HG03342 (cell line): ENCODE data around the gene EVL.

Source experiments
- ATAC-seq: cut with Tn5 transposase; IDR thresholded peaks from one replicate; pipeline ENCODE4 v1.9.1; 2021; ENCODE audit warnings: mild to moderate bottlenecking, moderate library complexity; ENCODE audit not compliant: unreplicated experiment

The EVL gene

GRCh38 chr14:100038065-100038464 is 27.2 kb upstream of the EVL start:
- ATAC-seq = no peak

DNA sequence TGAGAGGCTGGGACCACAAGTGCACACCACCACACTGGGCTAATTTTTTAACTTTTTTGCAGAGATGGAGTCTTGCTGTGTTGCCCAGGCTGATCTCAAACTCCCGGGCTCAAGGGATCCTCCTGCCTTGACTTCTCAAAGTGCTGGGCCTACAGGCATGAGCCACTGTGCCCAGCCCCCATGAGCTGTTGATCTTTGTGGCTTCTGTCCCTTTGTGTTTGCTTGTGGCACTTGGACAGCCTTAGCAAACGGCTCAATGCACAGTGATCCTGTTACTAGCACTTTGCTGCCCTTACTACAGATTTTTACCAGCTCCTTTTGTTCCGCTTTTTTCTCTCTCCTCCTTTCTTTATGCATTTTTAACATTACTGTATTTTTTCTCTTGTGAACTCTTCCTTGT is 25.3 kb upstream of the EVL start:
- no peak for ATAC-seq

DNA sequence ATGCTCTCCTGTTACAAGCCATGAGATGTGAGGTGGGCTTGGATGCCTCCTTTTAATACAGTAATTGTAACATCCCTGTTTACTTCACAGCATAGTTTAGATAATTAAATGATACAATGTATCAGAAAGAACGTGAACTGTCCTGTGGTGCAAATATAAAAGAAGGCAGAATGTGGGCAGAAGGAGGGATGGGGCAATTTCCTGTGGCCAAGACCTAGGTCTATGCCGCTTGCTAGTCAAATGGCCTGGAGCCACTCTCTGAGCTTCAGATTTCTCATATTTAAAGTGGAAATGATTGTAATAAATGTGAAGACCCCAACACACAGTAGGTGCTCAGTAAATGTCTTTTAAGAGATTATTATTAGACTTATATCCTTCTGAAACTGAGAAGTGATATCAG is 24.0 kb upstream of the EVL start:
- ATAC-seq = no peak

DNA sequence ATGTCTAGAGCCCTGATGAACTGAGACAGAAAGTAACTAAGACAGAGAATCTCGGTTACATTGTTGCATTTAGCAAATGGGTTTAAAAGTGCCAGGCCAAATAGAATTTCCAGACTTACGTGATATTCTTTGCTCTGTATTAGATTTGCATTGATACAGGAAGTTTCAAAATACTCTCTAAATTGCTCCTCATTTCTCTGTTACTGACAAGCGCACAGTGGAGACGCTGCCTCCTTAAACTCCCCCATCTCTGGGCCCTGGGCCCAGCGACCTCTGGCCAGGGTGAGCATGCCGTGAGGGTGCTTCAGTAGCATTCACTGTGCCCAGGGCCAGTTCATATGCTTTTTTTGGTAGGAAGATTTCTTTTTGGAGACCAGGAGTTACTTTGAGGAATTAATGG is 22.9 kb upstream of the EVL start:
- ATAC-seq = no peak

- ATAC-seq = no peak
These were observed 19.4 kb upstream of the EVL start for GRCh38 chr14:100045642-100046344.

DNA sequence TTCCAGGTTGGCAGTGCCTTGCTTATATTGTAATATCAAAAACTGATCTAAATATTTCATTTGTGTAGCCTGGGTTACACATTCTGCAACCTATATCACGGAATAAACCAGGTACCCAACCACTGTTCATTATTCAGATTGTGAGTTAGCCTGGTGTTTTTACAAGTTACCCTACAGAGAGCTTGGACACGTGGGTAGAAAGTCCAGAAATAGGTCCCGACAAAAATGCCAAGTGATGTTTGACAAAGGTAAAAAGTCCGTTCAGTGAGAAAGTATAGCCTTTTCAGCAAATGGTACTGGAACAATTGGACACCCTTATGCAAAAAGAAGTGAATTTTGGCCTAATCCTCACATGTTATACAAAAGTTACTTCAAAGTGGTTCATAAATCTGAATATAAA is 17.6 kb upstream of the EVL start:
- no peak for ATAC-seq

- ATAC-seq = no peak
These were observed 16.4 kb upstream of the EVL start for GRCh38 chr14:100048786-100049185.

DNA sequence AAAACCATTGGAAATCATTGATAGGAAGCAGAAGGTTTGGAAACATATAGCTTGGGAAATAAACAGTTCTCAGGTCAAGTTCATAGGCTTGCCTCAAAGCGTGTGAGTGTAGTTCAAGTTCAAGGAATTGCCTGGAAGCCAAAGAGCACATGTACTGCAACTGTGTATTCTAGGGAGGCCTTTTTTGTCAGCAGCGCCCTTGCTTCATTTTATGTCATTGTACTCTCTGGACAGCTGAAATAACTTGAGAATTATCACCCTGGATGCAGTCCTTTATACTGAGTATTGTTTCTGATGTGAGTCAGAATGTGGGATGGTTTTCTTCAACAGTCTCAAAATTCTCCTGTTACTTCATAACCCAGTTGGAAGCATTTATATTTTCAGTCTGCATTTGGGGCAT is 16.0 kb upstream of the EVL start:
- ATAC-seq = no peak

DNA sequence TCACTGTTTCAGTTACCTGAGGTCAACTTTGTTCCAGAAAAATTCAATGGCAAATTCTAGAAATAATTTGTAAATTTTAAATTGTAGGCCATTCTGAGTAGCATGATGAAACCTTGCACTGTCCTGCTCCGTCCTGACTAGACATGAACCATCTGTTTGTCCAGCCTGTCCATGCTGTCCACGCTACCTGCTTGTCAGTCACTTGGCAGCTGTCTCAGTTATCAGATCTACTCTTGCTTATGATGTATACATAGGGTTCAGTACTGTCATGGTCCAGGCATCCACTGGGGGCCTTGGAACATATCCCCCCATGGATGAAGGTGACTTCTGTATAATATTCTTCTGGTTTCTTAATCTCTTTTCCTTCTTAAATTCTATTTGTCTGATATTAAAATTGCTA is 14.1 kb upstream of the EVL start:
- ATAC-seq = no peak

DNA sequence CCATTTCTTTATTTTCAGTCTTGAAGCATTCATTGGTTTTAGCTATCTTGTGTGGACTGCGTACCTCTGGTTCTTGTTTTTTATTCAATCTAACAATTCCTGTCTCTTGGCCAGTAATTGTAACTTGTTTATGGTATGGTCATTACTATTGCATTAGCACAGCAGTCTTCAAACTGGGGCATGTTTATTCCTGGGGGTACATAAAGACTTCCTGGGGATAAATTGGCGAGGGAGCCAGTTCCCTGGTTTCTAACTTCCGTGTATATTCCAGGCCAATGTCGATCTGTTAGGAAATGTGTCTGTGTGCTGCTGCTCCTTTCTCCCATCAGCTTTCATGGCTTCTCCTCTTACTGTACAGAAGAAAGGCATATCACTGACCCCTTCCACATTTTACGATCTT is 13.7 kb upstream of the EVL start:
- no peak for ATAC-seq

DNA sequence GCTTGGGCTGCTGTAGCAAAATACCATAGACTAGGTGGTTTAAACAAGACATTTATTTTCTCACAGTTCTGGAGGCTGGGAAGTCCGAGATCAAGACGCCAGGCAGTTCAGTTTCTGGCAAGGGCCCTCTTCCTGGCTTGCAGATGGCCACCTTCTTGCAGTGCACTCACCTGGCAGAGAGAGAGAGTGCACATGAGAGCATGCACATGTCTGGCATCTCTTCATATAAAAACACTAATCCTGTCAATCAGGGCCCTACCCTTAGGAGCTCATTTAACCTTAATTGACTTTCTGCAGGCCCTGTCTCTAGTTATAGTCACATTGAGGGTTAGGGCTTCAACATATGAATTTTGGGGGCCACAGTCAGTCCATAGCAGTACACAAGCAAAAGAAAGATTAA is 12.4 kb upstream of the EVL start:
- ATAC-seq = no peak

- no peak for ATAC-seq
These were observed 10.7 kb upstream of the EVL start for GRCh38 chr14:100054316-100055075.

DNA sequence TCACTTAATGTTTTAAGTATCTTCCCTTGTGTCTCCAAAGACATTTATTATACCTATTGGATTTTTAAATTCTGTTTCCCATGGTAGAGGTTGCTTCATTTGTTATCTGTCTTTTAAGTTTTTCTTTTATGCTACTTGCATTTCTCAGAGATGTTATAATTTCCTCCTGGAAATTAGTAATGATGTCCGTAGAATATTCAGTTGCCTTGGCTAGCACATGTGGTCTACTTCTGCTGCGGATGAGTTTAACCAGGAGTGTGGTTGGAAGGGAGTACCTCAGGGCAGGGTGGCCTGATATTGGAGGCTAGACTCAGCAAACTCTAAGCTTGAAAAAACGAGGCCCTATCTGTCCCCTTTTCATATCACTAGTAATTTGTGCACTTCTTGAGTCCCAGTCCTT is 8.8 kb upstream of the EVL start:
- no peak for ATAC-seq

- ATAC-seq = no peak
These were observed 8.0 kb upstream of the EVL start for GRCh38 chr14:100056964-100057795.

DNA sequence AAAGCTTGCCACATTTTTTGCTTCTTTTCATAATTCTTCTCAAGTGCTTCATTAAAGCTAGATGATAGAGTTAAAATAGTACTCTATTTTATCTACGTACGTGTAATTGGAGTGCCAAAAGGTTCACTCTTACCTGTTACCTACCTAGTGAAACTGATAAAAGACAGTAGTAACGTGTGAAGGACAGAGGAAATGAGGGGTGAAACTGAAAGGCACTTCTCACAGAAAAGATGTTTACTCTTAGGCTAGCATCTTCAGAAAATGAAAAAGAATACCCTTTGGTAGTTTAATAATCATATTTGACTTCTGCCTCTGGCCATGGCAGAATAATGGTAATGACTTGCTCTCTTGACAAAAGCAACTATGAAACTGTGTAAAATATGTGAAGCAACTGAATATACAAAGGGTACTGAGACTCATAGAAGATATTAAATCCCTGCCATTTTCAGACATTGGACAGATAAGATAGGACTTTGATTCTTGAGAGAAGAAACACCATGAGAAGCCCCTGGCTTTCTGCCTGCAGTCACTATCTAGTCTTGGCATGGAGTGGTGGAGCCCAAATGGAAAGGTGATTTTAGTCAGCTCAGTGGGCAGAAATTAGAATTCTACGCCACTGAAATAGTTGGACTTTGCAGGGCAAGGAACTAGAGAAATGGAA is 6.3 kb upstream of the EVL start:
- peak; percentile 66 for ATAC-seq

DNA sequence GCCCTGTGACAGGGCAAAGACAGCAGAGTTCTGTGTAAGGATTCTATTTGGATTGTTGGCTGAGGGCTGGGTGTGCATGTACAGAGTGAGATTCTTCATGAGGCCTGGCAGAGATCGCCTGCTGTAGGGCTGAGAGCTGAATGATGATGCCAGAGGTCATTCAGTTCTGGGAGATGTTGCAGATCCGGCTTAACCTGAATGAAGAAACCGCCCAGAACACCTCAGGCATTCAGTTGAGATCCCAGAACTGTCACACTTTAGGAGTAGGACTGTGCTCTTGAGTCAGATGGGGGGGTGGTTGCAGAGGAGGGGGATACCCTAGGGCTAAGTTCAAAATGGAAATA is 5.8 kb upstream of the EVL start:
- no peak for ATAC-seq

GRCh38 chr14:100060760-100061159 is 4.5 kb upstream of the EVL start:
- no peak for ATAC-seq

- ATAC-seq = no peak
These were observed 2.6 kb upstream of the EVL start for GRCh38 chr14:100062590-100062989.

DNA sequence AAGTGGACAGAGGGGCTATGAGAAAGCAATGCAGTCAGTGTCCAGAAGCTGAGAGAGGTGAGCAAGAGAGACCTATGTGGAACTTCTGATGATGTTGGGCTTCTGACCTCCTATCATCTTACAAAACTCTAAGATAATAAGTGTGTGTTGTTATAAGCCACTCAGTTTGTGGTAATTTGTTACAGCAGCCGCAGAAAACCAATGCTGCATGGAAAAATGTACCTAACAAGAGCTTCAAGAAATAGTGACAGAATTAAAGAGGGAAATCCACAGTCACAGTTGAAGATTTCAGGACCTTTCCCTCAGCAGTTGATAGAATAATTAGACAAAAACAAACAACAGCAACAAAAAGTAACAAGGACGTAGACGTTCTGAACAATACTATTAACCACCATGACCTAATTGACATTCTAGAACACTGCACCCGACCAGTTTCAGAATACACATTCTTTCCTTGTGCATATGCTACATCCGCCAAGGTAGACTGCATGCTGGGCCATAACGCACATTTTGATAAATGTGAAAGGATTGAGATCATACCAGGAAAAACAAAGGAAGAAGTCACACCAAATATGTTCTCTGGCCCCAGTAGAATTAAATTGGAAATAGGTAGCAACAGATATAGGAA is 1.8 kb upstream of the EVL start:
- ATAC-seq = no peak

DNA sequence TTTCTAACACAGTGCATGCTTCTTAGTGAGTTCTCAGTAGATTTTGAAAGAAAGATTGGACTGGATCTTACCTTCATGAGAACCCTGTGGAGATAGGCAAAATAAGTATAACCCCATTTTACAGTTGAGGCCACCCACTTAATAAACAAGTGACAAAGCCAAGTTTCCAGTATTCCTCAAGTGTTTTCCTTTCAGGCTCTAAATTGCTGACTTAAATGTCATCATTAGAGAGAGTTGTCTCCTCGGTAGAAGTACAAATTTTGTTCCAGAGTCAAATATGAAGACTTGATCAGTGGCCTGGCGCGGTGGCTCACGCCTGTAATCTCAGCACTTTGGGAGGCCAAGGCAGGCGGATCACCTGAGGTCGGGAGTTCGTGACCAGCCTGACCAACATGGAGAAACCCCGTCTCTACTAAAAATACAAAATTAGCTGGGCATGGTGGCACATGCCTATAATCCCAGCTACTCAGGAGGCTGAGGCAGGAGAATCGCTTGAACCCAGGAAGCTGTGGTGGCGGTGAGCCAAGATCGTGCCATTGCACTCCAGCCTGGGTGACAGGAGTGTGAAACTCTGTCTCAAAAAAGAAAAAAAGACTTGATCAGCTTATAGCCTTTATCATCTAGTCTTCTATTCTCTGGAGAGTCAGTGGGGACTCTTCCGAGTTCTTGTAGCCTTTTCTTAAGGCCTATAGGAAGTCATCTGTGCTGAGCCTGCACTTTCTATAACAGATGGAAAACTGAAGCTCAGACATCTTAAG is 708 bp upstream of the EVL start:
- peak; percentile 4 for ATAC-seq
